Loucy (cell line): ENCODE data around the gene DIMT1.

Experiments
- CTCF ChIP-seq: fragments of 200-600 bp; sonication (generic); conservative IDR thresholded peaks from 2 replicates; pipeline ENCODE4 v1.5.1; 2014; ENCODE audit warnings: mild to moderate bottlenecking, antibody characterized with exemption, low read length
- EZH2phosphoT487 ChIP-seq: fragments of 200-600 bp; IDR thresholded peaks from 2 replicates; pipeline ENCODE4 v1.6.1; 2018; ENCODE audit warnings: antibody characterized with exemption, mild to moderate bottlenecking, moderate library complexity, borderline replicate concordance

- TF ChIP-seq CTCF (no peak), EZH2phosphoT487 (no peak)
Measured at GRCh38 chr5:62374090-62374489, 29.6 kb downstream of the DIMT1 start.
